GM23338 (cell line): Measurements from ENCODE around the gene LUZP2. TPM values are rescaled to one million over a fixed set of nuclear protein-coding genes. Genes with fewer than 3 reads are reported as not detected.

Experiments
- ATAC-seq: fragments of 200-7000 bp; cut with Tn5 transposase; 3 replicates; pipeline ENCODE4 v1.9.1; 2020
- DNase-seq: peaks from one replicate; pipeline ENCODE4 v3.0.0-alpha.2; 2015; ENCODE audit warnings: low spot score
- H2AFZ ChIP-seq: fragments of 200-600 bp; sonication (generic); 2 replicates; pipeline ENCODE4 v1.8.0; 2016; ENCODE audit warnings: antibody characterized with exemption, mild to moderate bottlenecking, moderate library complexity
- H3F3A ChIP-seq: fragments of 200-600 bp; sonication (generic); replicated peaks from 2 replicates; pipeline ENCODE4 v1.8.0; 2017; ENCODE audit warnings: antibody characterized with exemption, mixed run types, low read depth
- H3K27ac ChIP-seq: fragments of 200-600 bp; sonication (generic); 2 replicates; pipeline ENCODE4 v1.6.1; 2016; ENCODE audit warnings: low read depth
- H3K27me3 ChIP-seq: fragments of 200-600 bp; sonication (generic); 2 replicates; pipeline ENCODE4 v1.8.0; 2016; ENCODE audit warnings: mild to moderate bottlenecking, mixed run types, moderate library complexity; ENCODE audit not compliant: insufficient read depth
- H3K36me3 ChIP-seq: fragments of 200-600 bp; sonication (generic); 2 replicates; pipeline ENCODE4 v1.8.0; 2016; ENCODE audit warnings: mild to moderate bottlenecking; ENCODE audit not compliant: insufficient read depth
- H3K4me1 ChIP-seq: fragments of 200-600 bp; sonication (generic); 2 replicates; pipeline ENCODE4 v1.8.0; 2016; ENCODE audit warnings: mild to moderate bottlenecking, moderate library complexity; ENCODE audit not compliant: insufficient read depth
- H3K4me2 ChIP-seq: fragments of 200-600 bp; sonication (generic); 2 replicates; pipeline ENCODE4 v1.7.1; 2017; ENCODE audit warnings: mixed run types
- H3K4me3 ChIP-seq: fragments of 200-600 bp; sonication (generic); 2 replicates; pipeline ENCODE4 v1.6.1; 2016; ENCODE audit warnings: mixed run types
- H3K79me2 ChIP-seq: fragments of 200-600 bp; sonication (generic); replicated peaks from 2 replicates; pipeline ENCODE4 v1.8.0; 2017; ENCODE audit warnings: mild to moderate bottlenecking; ENCODE audit not compliant: insufficient read depth
- H3K9me2 ChIP-seq: fragments of 200-600 bp; sonication (generic); 2 replicates; pipeline ENCODE4 v1.8.0; 2017; ENCODE audit not compliant: insufficient read depth
- H4K20me1 ChIP-seq: fragments of 200-600 bp; sonication (generic); replicated peaks from 2 replicates; pipeline ENCODE4 v1.8.0; 2017; ENCODE audit warnings: mild to moderate bottlenecking; ENCODE audit not compliant: insufficient read depth
- H3K27ac Mint-ChIP-seq: 2 replicates; pipeline ENCODE4 v1.8.0; 2020; ENCODE audit warnings: inconsistent platforms, mild to moderate bottlenecking, moderate library complexity, mixed read lengths
- H3K27me3 Mint-ChIP-seq: 3 replicates; pipeline ENCODE4 v1.8.0; 2022; ENCODE audit warnings: low read depth, mild to moderate bottlenecking, moderate library complexity, mixed read lengths, inconsistent platforms; ENCODE audit not compliant: insufficient read depth, poor library complexity
- H3K36me3 Mint-ChIP-seq: 3 replicates; pipeline ENCODE4 v1.8.0; 2021; ENCODE audit warnings: low read depth, mild to moderate bottlenecking, inconsistent platforms, moderate library complexity, mixed read lengths
- H3K4me1 Mint-ChIP-seq: 3 replicates; pipeline ENCODE4 v1.8.0; 2020; ENCODE audit warnings: mild to moderate bottlenecking, inconsistent platforms, mixed read lengths
- H3K4me3 Mint-ChIP-seq: 3 replicates; pipeline ENCODE4 v1.8.0; 2021; ENCODE audit warnings: moderate library complexity, mild to moderate bottlenecking, inconsistent platforms, mixed read lengths
- H3K9me3 Mint-ChIP-seq: 3 replicates; pipeline ENCODE4 v1.8.0; 2020; ENCODE audit warnings: moderate library complexity, mild to moderate bottlenecking, inconsistent platforms, mixed read lengths
- CREB1 ChIP-seq: fragments of 250-450 bp; sonication (Bioruptor Pico); IDR thresholded peaks from 2 replicates; pipeline ENCODE4 v1.5.0; 2020; ENCODE audit warnings: low read depth, mild to moderate bottlenecking, moderate library complexity
- CTCF ChIP-seq, 2 experiments: fragments of 200-600 bp in 1 of 2; sonication (generic) in 1 of 2; conservative IDR thresholded peaks; 2 replicates each; pipeline versions ENCODE4 v1.5.1 to v1.6.1; 2016 to 2017; ENCODE audit warnings: antibody characterized with exemption in 2 of 2, low read depth in 2 of 2, mild to moderate bottlenecking in 2 of 2, moderate library complexity in 1 of 2
- EZH2 ChIP-seq: fragments of 200-600 bp; sonication (generic); IDR thresholded peaks from one replicate; pipeline ENCODE4 v1.8.0; 2017; ENCODE audit warnings: antibody characterized with exemption, mild to moderate bottlenecking, low read depth; ENCODE audit not compliant: unreplicated experiment
- EZH2phosphoT487 ChIP-seq: fragments of 200-600 bp; sonication (generic); IDR thresholded peaks from one replicate; pipeline ENCODE4 v1.8.1; 2018; ENCODE audit warnings: antibody characterized with exemption; ENCODE audit not compliant: unreplicated experiment
- JUNB ChIP-seq: IDR thresholded peaks from one replicate; pipeline ENCODE4 v1.6.1; 2016; ENCODE audit warnings: antibody characterized with exemption; ENCODE audit not compliant: unreplicated experiment
- NANOG ChIP-seq: IDR thresholded peaks from 2 replicates; pipeline ENCODE4 v1.6.1; 2016; ENCODE audit warnings: antibody characterized with exemption, borderline replicate concordance
- POLR2AphosphoS5 ChIP-seq: IDR thresholded peaks from 2 replicates; pipeline ENCODE4 v1.6.1; 2016; ENCODE audit warnings: antibody characterized with exemption, low read depth
- STAT1 ChIP-seq: IDR thresholded peaks from one replicate; pipeline ENCODE4 v1.6.1; 2016; ENCODE audit warnings: antibody characterized with exemption; ENCODE audit not compliant: unreplicated experiment
- ZNF114 ChIP-seq: fragments of 250-450 bp; sonication (Bioruptor Pico); IDR thresholded peaks from 2 replicates; pipeline ENCODE4 v1.5.0; 2020; ENCODE audit warnings: mild to moderate bottlenecking, moderate library complexity
- ZNF331 ChIP-seq: fragments of 250-450 bp; sonication (Bioruptor Pico); IDR thresholded peaks from 2 replicates; pipeline ENCODE4 v1.5.0; 2020; ENCODE audit warnings: low read depth, mild to moderate bottlenecking, moderate library complexity
- polyA plus RNA-seq: library from polyadenylated mRNA; unstranded; fragments of >200 nt; fragmentation: Nextera tagmentation; extraction: Ambion mirVana; gene quantifications from 2 replicates; pipeline ENCODE4 v1.2.1, GENCODE V29; 2016
- total RNA-seq: library from RNA; depleted of rRNA; stranded (reverse); fragments of >200 nt; shearing (Covaris generic); gene quantifications from 2 replicates; pipeline ENCODE4 v1.2.3, GENCODE V29; 2014
- TF ChIP-seq, protein P1 (sequence below): IDR thresholded peaks from 2 replicates; pipeline ENCODE4 v1.6.1; 2016; ENCODE audit warnings: antibody characterized with exemption
- TF ChIP-seq, protein P2 (sequence below): fragments of 250-450 bp; sonication (Bioruptor Pico); IDR thresholded peaks from 2 replicates; pipeline ENCODE4 v1.5.0; 2020; ENCODE audit warnings: mild to moderate bottlenecking, moderate library complexity
- TF ChIP-seq, protein P3 (sequence below): IDR thresholded peaks from one replicate; pipeline ENCODE4 v1.6.1; 2018; ENCODE audit warnings: antibody characterized with exemption; ENCODE audit not compliant: unreplicated experiment

The LUZP2 gene
- total and polyA plus RNA-seq, 2 experiments from 2014 or later = 2.0 to 9.2 TPM

GRCh38 chr11:24704716-24705115 is 207.9 kb downstream of the LUZP2 start:
- Mint-ChIP-seq H3K36me3 (no peaks in the 10 kb centered on the region), H3K4me3 (no peak overlapping the region), H3K9me3 (peaks cover 3% of the 10 kb centered on the region; the same call in 2 of the 3 replicates), H3K27me3 (peaks cover 2% of the 10 kb centered on the region), H3K27ac (no peak overlapping the region), H3K4me1 (peaks cover 14% of the 10 kb centered on the region; the same call in 2 of the 3 replicates)
- H3F3A ChIP-seq = no peaks in the 10 kb centered on the region
- no peaks in the 10 kb centered on the region for H3K27me3 ChIP-seq
- no peaks in the 10 kb centered on the region for H3K36me3 ChIP-seq
- H3K79me2 ChIP-seq = no peaks in the 10 kb centered on the region
- ATAC-seq = no peak
- H4K20me1 ChIP-seq = no peaks in the 10 kb centered on the region
- DNase-seq = no peak
- no peak overlapping the region for H3K4me3 ChIP-seq
- H3K4me2 ChIP-seq = no peak overlapping the region
- no peak overlapping the region for H2AFZ ChIP-seq
- peaks cover 12% of the 10 kb centered on the region for H3K4me1 ChIP-seq
- H3K9me2 ChIP-seq = no peaks in the 10 kb centered on the region
- TF ChIP-seq, protein P1, sequence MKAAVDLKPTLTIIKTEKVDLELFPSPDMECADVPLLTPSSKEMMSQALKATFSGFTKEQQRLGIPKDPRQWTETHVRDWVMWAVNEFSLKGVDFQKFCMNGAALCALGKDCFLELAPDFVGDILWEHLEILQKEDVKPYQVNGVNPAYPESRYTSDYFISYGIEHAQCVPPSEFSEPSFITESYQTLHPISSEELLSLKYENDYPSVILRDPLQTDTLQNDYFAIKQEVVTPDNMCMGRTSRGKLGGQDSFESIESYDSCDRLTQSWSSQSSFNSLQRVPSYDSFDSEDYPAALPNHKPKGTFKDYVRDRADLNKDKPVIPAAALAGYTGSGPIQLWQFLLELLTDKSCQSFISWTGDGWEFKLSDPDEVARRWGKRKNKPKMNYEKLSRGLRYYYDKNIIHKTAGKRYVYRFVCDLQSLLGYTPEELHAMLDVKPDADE = no peak
- TF ChIP-seq NANOG (no peak), STAT1 (no peak), POLR2AphosphoS5 (no peak), JUNB (no peak), CTCF (conservative IDR thresholded peaks at IDR 0.05; ENCODE audit: low read depth in 2 of 2) (no peak), ZNF331 (no peak), EZH2 (no peak), ZNF114 (CRISPR knock-in tag) (no peak), EZH2phosphoT487 (no peak), CREB1 (no peak)
- TF ChIP-seq, protein P2, sequence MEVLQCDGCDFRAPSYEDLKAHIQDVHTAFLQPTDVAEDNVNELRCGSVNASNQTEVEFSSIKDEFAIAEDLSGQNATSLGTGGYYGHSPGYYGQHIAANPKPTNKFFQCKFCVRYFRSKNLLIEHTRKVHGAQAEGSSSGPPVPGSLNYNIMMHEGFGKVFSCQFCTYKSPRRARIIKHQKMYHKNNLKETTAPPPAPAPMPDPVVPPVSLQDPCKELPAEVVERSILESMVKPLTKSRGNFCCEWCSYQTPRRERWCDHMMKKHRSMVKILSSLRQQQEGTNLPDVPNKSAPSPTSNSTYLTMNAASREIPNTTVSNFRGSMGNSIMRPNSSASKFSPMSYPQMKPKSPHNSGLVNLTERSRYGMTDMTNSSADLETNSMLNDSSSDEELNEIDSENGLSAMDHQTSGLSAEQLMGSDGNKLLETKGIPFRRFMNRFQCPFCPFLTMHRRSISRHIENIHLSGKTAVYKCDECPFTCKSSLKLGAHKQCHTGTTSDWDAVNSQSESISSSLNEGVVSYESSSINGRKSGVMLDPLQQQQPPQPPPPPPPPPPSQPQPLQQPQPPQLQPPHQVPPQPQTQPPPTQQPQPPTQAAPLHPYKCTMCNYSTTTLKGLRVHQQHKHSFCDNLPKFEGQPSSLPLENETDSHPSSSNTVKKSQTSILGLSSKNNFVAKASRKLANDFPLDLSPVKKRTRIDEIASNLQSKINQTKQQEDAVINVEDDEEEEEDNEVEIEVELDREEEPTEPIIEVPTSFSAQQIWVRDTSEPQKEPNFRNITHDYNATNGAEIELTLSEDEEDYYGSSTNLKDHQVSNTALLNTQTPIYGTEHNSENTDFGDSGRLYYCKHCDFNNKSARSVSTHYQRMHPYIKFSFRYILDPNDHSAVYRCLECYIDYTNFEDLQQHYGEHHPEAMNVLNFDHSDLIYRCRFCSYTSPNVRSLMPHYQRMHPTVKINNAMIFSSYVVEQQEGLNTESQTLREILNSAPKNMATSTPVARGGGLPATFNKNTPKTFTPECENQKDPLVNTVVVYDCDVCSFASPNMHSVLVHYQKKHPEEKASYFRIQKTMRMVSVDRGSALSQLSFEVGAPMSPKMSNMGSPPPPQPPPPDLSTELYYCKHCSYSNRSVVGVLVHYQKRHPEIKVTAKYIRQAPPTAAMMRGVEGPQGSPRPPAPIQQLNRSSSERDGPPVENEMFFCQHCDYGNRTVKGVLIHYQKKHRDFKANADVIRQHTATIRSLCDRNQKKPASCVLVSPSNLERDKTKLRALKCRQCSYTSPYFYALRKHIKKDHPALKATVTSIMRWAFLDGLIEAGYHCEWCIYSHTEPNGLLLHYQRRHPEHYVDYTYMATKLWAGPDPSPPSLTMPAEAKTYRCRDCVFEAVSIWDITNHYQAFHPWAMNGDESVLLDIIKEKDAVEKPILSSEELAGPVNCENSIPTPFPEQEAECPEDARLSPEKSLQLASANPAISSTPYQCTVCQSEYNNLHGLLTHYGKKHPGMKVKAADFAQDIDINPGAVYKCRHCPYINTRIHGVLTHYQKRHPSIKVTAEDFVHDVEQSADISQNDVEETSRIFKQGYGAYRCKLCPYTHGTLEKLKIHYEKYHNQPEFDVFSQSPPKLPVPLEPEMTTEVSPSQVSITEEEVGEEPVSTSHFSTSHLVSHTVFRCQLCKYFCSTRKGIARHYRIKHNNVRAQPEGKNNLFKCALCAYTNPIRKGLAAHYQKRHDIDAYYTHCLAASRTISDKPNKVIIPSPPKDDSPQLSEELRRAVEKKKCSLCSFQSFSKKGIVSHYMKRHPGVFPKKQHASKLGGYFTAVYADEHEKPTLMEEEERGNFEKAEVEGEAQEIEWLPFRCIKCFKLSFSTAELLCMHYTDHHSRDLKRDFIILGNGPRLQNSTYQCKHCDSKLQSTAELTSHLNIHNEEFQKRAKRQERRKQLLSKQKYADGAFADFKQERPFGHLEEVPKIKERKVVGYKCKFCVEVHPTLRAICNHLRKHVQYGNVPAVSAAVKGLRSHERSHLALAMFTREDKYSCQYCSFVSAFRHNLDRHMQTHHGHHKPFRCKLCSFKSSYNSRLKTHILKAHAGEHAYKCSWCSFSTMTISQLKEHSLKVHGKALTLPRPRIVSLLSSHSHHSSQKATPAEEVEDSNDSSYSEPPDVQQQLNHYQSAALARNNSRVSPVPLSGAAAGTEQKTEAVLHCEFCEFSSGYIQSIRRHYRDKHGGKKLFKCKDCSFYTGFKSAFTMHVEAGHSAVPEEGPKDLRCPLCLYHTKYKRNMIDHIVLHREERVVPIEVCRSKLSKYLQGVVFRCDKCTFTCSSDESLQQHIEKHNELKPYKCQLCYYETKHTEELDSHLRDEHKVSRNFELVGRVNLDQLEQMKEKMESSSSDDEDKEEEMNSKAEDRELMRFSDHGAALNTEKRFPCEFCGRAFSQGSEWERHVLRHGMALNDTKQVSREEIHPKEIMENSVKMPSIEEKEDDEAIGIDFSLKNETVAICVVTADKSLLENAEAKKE (CRISPR knock-in tag) = no peak
- TF ChIP-seq, protein P3, sequence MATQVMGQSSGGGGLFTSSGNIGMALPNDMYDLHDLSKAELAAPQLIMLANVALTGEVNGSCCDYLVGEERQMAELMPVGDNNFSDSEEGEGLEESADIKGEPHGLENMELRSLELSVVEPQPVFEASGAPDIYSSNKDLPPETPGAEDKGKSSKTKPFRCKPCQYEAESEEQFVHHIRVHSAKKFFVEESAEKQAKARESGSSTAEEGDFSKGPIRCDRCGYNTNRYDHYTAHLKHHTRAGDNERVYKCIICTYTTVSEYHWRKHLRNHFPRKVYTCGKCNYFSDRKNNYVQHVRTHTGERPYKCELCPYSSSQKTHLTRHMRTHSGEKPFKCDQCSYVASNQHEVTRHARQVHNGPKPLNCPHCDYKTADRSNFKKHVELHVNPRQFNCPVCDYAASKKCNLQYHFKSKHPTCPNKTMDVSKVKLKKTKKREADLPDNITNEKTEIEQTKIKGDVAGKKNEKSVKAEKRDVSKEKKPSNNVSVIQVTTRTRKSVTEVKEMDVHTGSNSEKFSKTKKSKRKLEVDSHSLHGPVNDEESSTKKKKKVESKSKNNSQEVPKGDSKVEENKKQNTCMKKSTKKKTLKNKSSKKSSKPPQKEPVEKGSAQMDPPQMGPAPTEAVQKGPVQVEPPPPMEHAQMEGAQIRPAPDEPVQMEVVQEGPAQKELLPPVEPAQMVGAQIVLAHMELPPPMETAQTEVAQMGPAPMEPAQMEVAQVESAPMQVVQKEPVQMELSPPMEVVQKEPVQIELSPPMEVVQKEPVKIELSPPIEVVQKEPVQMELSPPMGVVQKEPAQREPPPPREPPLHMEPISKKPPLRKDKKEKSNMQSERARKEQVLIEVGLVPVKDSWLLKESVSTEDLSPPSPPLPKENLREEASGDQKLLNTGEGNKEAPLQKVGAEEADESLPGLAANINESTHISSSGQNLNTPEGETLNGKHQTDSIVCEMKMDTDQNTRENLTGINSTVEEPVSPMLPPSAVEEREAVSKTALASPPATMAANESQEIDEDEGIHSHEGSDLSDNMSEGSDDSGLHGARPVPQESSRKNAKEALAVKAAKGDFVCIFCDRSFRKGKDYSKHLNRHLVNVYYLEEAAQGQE = no peak
- no peak overlapping the region for H3K27ac ChIP-seq
